ENCODE measurements around the gene PIP5K1B.

PIP5K1B gene

DNA sequence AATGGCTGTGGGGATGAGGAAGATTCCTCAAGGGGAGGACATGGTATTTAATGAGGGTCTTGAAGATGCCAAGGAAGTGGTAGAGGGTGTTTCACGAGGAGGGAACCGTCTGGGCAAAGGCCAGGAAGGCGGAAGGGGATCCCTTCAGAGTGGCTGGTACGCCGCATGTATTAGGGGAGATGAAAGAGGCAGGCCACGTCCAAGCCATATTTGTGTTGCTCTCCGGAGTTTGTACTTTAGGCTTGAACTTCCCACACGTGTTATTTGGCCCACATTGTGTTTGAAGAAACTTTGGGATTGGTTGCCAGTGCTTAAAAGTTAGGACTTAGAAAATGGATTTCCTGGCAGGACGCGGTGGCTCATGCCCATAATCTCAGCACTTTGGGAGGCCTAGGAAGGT is 331.8 kb downstream of the PIP5K1B start:
- DNase-seq, result no peak
- in situ Hi-C loops (cut with HindIII; ENCODE audit: low pct_ligation_motif_present, low sequenced_read_pairs), result no loop called here
- Histone ChIP-seq H3K4me3 (ENCODE audit: low read depth, low read length) (peak overlapping the region; percentile 93), H3K27me3 (replicated peaks) (no peaks in the 10 kb centered on the region), H3K27ac (peak overlapping the region; percentile 75), H3K36me3 (replicated peaks) (no peaks in the 10 kb centered on the region)
- TF ChIP-seq, protein P1, sequence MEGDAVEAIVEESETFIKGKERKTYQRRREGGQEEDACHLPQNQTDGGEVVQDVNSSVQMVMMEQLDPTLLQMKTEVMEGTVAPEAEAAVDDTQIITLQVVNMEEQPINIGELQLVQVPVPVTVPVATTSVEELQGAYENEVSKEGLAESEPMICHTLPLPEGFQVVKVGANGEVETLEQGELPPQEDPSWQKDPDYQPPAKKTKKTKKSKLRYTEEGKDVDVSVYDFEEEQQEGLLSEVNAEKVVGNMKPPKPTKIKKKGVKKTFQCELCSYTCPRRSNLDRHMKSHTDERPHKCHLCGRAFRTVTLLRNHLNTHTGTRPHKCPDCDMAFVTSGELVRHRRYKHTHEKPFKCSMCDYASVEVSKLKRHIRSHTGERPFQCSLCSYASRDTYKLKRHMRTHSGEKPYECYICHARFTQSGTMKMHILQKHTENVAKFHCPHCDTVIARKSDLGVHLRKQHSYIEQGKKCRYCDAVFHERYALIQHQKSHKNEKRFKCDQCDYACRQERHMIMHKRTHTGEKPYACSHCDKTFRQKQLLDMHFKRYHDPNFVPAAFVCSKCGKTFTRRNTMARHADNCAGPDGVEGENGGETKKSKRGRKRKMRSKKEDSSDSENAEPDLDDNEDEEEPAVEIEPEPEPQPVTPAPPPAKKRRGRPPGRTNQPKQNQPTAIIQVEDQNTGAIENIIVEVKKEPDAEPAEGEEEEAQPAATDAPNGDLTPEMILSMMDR (IDR thresholded peaks at IDR 0.05; ENCODE audit: low read depth, low read length, missing control alignments), result no peak

DNA sequence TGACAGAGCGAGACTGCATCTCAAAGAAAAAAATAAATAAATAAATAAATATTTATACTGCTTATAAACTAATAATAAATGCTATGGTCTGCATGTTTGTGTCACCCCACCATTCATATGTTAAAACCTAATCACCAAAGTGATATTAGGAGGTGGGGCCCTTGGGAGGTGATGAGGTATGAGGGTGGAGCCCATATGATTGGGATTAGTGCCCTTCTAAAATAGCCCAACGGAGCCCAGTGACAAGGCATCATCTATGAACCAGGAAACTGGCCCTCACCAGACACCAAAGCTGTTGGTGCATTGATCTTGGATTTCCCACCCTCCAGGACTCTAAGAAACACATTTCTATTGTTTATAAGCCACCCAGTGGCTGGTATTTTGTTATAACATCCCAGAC is 335.6 kb downstream of the PIP5K1B start:
- no peak overlapping the region for H3K27ac ChIP-seq
- no peak for DNase-seq
- no peaks in the 10 kb centered on the region for H3K27me3 ChIP-seq (replicated peaks)
- in situ Hi-C loops (cut with HindIII; ENCODE audit: low pct_ligation_motif_present, low sequenced_read_pairs), result no loop called here
- H3K4me3 ChIP-seq (ENCODE audit: low read depth, low read length), result no peak overlapping the region
- TF ChIP-seq, protein P1 (IDR thresholded peaks at IDR 0.05; ENCODE audit: low read depth, low read length, missing control alignments), result no peak
- H3K36me3 ChIP-seq (replicated peaks), result no peaks in the 10 kb centered on the region

DNA sequence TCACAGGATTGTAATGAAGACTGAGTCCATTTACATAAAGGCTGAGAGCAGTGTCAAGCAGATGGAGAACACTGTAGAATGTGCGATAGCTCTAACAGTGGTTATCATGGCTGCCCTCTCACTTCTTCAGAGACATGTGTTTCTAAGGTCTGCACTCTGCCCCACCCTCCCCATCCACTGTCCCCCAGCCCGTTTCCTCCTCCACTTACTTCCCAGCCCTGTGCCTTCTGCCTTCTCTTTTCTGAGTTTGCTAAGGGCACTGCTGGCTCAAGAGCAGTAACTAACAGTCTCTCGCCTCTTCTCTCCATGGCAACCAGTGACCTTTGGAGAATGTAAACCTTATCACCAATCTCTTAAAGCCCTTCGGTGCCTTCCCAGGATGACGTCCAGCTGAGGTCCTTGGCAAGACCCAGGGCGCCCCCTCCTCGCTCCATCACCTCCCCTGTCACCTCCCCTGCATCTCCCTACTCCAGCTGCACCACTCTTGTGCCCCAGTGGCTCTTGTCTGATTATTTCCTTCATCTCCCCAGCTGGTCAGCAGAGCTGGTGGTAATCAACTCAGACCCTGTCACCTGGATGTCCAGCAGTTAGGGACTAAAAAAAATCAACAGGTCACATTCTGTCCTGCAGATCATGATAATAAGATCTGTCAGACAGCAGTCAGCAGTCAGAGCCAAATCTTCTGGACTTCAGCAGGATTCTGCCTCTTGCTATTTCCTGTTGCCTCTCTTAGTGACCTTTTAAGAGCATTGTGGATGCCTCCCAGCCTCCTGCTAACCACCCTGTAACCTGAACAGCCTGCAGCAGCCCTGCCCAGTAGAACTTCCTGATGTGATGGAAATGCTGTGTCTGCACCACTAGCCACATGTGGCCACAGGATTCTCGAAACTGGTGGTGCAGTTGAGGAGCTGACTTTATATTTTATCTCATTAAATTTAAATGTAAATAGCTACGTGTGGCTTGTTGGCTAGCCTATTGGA is 339.5 kb downstream of the PIP5K1B start:
- peak; percentile 51 for DNase-seq
- H3K27me3 ChIP-seq (replicated peaks), result no peaks in the 10 kb centered on the region
- no peak overlapping the region for H3K27ac ChIP-seq
- no peak overlapping the region for H3K4me3 ChIP-seq (ENCODE audit: low read depth, low read length)
- peaks cover 12% of the 10 kb centered on the region for H3K36me3 ChIP-seq (replicated peaks)
- in situ Hi-C loops (cut with HindIII; ENCODE audit: low pct_ligation_motif_present, low sequenced_read_pairs), result no loop called here
- TF ChIP-seq, protein P1 (IDR thresholded peaks at IDR 0.05; ENCODE audit: low read depth, low read length, missing control alignments), result no peak

DNA sequence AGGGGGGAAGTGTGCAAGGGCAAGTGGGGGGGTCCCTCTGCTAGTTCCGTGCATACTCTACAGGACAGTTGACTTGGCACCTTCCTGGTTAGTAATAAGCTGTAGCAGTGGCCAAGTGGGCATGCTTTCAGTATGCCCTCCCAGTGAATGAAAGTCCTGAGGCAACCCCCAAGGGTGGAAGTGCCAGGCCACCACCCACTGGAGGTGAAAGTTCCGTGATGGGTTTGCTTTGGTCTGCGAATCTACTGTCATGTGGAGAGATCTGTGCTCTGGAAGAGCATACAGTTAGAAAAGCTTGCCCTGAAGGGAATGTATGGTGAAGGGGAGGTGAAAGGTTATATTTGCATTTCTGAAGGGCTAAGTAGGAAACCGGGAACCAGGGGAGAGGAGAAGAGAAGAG is 340.8 kb downstream of the PIP5K1B start:
- Histone ChIP-seq H3K27ac (no peak overlapping the region), H3K27me3 (replicated peaks) (no peaks in the 10 kb centered on the region), H3K36me3 (replicated peaks) (peaks cover 12% of the 10 kb centered on the region), H3K4me3 (ENCODE audit: low read depth, low read length) (no peak overlapping the region)
- DNase-seq, result no peak
- TF ChIP-seq, protein P1 (IDR thresholded peaks at IDR 0.05; ENCODE audit: low read depth, low read length, missing control alignments), result no peak
- in situ Hi-C loops (cut with HindIII; ENCODE audit: low pct_ligation_motif_present, low sequenced_read_pairs), result no loop called here

DNA sequence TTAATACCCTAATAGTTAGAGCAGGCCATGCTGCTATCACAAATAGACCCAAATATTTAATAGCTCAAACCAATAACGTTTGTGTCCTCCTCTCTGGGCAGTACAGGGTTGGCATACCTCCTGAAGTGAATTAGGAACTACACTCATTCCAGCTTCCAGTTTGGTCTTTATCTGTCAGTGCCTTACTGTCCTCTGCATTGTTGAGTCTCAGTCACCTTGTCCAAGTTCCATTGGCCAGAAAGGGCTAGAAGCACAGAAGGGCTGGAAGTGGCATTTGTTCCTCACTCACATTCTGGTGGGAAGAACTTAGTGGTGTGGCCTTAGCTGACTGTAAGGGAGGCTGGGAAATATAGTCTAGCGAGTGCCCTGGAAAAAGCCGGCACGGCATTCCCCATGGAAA is 341.7 kb downstream of the PIP5K1B start:
- TF ChIP-seq, protein P1 (IDR thresholded peaks at IDR 0.05; ENCODE audit: low read depth, low read length, missing control alignments), result no peak
- DNase-seq, result no peak
- Histone ChIP-seq H3K27me3 (replicated peaks) (no peaks in the 10 kb centered on the region), H3K36me3 (replicated peaks) (peaks cover 12% of the 10 kb centered on the region), H3K4me3 (ENCODE audit: low read depth, low read length) (no peak overlapping the region), H3K27ac (no peak overlapping the region)
- in situ Hi-C loops (cut with HindIII; ENCODE audit: low pct_ligation_motif_present, low sequenced_read_pairs), result no loop called here
